HUDEP-2 (cell line): ENCODE results near the gene STAT5A.
"Not testable (repeated sequence)": the region's sequence is repeated elsewhere in the genome, so short reads cannot be mapped to it uniquely, and the experiment has no call there.

Experiments
- DNase-seq, 76 experiments: peaks; one replicate each; lab custom pipeline; 2025; ENCODE audit not compliant: unreplicated experiment in 76 of 76; lab: John Stamatoyannopoulos, UW

The STAT5A gene

GRCh38 chr17:42305031-42305330 is 16.7 kb downstream of the STAT5A start:
- not testable (repeated sequence) for DNase-seq

- DNase-seq, result no peak
Measured at GRCh38 chr17:42305543-42306384, 17.5 kb downstream of the STAT5A start.

GRCh38 chr17:42306385-42306667 is 18.0 kb downstream of the STAT5A start:
- DNase-seq, result no peak

- DNase-seq, result no peak
Measured at GRCh38 chr17:42307362-42307927, 19.1 kb downstream of the STAT5A start.

GRCh38 chr17:42308446-42308845 is 20.1 kb downstream of the STAT5A start:
- peak in 10 of 76 experiments; percentile 8 to 42 (median 26) for DNase-seq

- no peak for DNase-seq
Measured at GRCh38 chr17:42309142-42309541, 20.8 kb downstream of the STAT5A start.

- no peak for DNase-seq
Measured at GRCh38 chr17:42309986-42310786, 21.9 kb downstream of the STAT5A start.

GRCh38 chr17:42310787-42311215 is 22.5 kb downstream of the STAT5A start:
- DNase-seq, result peak in 1 of 76 experiments; percentile 29

- peak in 74 of 76 experiments; percentile 27 to 94 (median 82) for DNase-seq
Measured at GRCh38 chr17:42311240-42312034, 23.1 kb downstream of the STAT5A start.

GRCh38 chr17:42312035-42312284 is 23.7 kb downstream of the STAT5A start:
- peak in 2 of 76 experiments; percentile 57 to 62 for DNase-seq

- DNase-seq, result peak in 74 of 76 experiments; percentile 68 to 99 (median 88)
Measured at GRCh38 chr17:42312285-42313130, 24.2 kb downstream of the STAT5A start.

- peak in 7 of 76 experiments; percentile 26 to 64 (median 42) for DNase-seq
Measured at GRCh38 chr17:42313389-42313772, 25.1 kb downstream of the STAT5A start.

GRCh38 chr17:42313773-42314566 is 25.7 kb downstream of the STAT5A start:
- peak in 57 of 76 experiments; percentile 16 to 81 (median 43) for DNase-seq

GRCh38 chr17:42315402-42316156 is 27.3 kb downstream of the STAT5A start:
- DNase-seq, result peak in 7 of 76 experiments; percentile 12 to 46 (median 23)

- DNase-seq, result no peak
Measured at GRCh38 chr17:42316755-42317154, 28.5 kb downstream of the STAT5A start.

GRCh38 chr17:42317266-42317845 is 29.1 kb downstream of the STAT5A start:
- DNase-seq, result peak in 9 of 76 experiments; percentile 16 to 41 (median 31)

- DNase-seq, result peak in 1 of 76 experiments; percentile 9
Measured at GRCh38 chr17:42317967-42318366, 29.7 kb downstream of the STAT5A start.

- DNase-seq, result peak in 1 of 76 experiments; percentile 11
Measured at GRCh38 chr17:42321555-42321954, 33.3 kb downstream of the STAT5A start.
